HFFc6 (cell line): ENCODE measurements around the gene LYZL2. TPM values are rescaled to one million over a fixed set of nuclear protein-coding genes. Genes with fewer than 3 reads are reported as not detected.
"Not testable (repeated sequence)": the region's sequence is repeated elsewhere in the genome, so short reads cannot be mapped to it uniquely, and the experiment has no call there.

Source experiments
- DNase-seq: peaks from one replicate; pipeline ENCODE4 v3.0.0-alpha.2; 2018
- H3K27ac Mint-ChIP-seq: 2 replicates; pipeline ENCODE4 v1.8.0; 2020; ENCODE audit warnings: mild to moderate bottlenecking, mixed read lengths
- H3K27me3 Mint-ChIP-seq: 2 replicates; pipeline ENCODE4 v1.8.0; 2021; ENCODE audit warnings: mild to moderate bottlenecking, moderate library complexity, mixed read lengths; ENCODE audit not compliant: insufficient read depth
- H3K36me3 Mint-ChIP-seq: 2 replicates; pipeline ENCODE4 v1.8.0; 2021; ENCODE audit warnings: low read depth, mixed read lengths
- H3K4me1 Mint-ChIP-seq: 2 replicates; pipeline ENCODE4 v1.8.0; 2020; ENCODE audit warnings: low read depth, mixed read lengths
- H3K4me3 Mint-ChIP-seq: 2 replicates; pipeline ENCODE4 v1.8.0; 2020; ENCODE audit warnings: mild to moderate bottlenecking, moderate library complexity, mixed read lengths
- H3K9me3 Mint-ChIP-seq: 2 replicates; pipeline ENCODE4 v1.8.0; 2020; ENCODE audit warnings: mild to moderate bottlenecking, mixed read lengths
- total RNA-seq, 6 experiments: library from RNA; stranded (reverse); fragmentation: NEBNext Ultra II Directional; extraction: Animal tissue kit (Norgen Biotek cat#: 25700); gene quantifications; 2 replicates in 1 of 6; 3 replicates in 5 of 6; pipeline ENCODE4 v1.2.3, GENCODE V29; 2021
- TF ChIP-seq, protein P1 (sequence below): fragments of 200-600 bp; sonication (generic); IDR thresholded peaks from 2 replicates; pipeline ENCODE4 v1.5.0; 2021; ENCODE audit warnings: antibody characterized with exemption, mild to moderate bottlenecking

LYZL2 gene
- total RNA-seq, 6 experiments from 2014 or later, result not detected

DNA sequence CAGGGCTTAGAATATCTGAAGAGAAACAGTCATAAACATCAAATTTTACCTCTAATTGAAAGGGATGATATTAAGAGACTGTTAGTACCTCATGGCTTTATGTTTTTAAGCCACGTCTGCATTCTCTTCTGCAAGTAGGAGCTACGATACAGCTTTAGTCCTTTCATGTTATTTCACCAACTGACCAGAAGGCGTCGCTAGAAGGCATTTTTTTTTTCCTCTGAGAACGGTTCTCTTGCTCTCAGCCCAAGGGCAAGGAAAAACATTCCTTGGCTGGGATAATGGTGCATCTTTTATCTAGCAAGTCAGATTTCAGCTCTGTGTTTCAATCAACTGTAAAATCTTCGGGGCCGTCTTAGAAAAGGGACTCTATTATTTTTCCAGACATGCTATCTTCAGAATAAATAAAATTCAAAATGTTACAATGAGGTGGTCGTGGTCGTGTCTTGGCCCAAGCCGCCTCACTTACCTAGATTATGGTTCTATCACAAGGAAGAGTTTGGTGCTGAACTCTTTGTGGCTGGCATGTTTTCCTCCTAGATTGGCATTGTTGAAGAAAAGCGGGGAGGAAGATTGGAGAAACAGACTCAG, 41.6 kb upstream of the LYZL2 start:
- DNase-seq, result peak; percentile 66
- Mint-ChIP-seq H3K27me3 (peaks cover 7% of the 10 kb centered on the region), H3K27ac (peak overlapping the region; percentile 6; the same call in 1 of the 2 replicates), H3K4me3 (peak overlapping the region; percentile 82), H3K9me3 (no peaks in the 10 kb centered on the region), H3K4me1 (peaks cover 37% of the 10 kb centered on the region), H3K36me3 (no peaks in the 10 kb centered on the region)
- TF ChIP-seq, protein P1, sequence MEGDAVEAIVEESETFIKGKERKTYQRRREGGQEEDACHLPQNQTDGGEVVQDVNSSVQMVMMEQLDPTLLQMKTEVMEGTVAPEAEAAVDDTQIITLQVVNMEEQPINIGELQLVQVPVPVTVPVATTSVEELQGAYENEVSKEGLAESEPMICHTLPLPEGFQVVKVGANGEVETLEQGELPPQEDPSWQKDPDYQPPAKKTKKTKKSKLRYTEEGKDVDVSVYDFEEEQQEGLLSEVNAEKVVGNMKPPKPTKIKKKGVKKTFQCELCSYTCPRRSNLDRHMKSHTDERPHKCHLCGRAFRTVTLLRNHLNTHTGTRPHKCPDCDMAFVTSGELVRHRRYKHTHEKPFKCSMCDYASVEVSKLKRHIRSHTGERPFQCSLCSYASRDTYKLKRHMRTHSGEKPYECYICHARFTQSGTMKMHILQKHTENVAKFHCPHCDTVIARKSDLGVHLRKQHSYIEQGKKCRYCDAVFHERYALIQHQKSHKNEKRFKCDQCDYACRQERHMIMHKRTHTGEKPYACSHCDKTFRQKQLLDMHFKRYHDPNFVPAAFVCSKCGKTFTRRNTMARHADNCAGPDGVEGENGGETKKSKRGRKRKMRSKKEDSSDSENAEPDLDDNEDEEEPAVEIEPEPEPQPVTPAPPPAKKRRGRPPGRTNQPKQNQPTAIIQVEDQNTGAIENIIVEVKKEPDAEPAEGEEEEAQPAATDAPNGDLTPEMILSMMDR, result peak; percentile 93

DNA sequence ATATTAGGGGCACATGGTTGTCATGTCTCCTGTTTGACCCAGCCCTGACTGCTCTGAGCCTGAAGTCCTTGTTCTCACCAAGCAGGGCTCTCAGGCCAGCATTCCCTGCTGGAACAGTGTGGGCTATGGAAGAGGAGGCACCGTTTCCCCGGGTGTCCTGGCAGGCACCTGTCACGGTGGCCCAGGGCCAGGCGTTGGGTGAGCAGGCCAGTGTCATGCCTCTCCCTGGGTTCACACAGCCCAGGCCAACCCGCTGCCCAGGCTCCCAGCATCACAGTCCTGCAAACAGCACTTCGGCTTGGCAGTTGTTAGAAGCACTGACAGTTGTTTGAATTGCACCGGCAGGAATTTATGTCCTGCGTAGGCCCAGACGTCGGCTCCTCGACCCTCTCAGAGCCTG, 38.4 kb upstream of the LYZL2 start:
- not testable (repeated sequence) for H3K4me3 Mint-ChIP-seq, H3K27ac Mint-ChIP-seq, H3K9me3 Mint-ChIP-seq, H3K36me3 Mint-ChIP-seq, DNase-seq, H3K27me3 Mint-ChIP-seq
- peaks cover 37% of the 10 kb centered on the region for H3K4me1 Mint-ChIP-seq

DNA sequence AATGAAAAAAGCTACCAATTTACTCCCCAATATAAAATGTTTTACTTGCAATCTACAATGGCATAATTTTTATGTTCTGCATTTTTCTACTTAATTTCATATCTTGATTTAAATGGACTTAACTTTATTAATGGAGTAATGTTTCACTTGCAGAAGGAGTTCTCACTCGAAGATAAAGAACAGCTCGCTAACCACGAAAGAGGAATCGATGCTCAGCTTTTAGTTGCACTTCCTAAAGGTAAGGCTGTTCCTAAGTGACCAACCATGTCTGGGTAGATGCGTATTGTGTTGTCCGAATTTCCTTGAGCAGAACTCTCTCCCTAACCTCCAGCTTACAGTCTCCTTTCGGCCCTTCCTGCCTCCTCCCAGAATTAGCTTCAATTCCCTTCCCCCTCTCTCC, 33.9 kb upstream of the LYZL2 start:
- not testable (repeated sequence) for H3K27ac Mint-ChIP-seq, H3K36me3 Mint-ChIP-seq, DNase-seq, H3K9me3 Mint-ChIP-seq, H3K4me3 Mint-ChIP-seq, H3K4me1 Mint-ChIP-seq
- peaks cover 18% of the 10 kb centered on the region for H3K27me3 Mint-ChIP-seq

DNA sequence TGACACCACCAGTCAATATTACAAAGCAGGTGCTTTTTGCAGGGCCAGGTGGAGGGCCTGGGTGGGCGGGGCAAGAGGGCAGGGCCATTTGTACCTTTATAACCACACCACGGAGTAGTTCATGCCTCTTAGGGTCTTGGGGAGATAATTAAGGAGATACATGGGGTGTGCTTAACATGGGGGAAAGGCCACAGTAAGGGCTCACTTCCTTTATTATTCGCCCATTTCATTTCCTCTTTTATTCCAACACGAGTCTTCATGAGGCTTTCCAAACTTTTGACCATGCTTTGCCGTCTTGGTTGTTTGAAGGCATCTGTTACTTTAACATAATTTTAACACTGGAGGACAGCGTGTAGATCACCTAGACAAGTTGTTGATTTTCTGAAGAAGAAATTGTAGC, 33.3 kb upstream of the LYZL2 start:
- TF ChIP-seq, protein P1, result no peak
- H3K27me3 Mint-ChIP-seq, result peaks cover 21% of the 10 kb centered on the region
- no peaks in the 10 kb centered on the region for H3K9me3 Mint-ChIP-seq
- no peak overlapping the region for H3K27ac Mint-ChIP-seq
- H3K4me3 Mint-ChIP-seq, result no peak overlapping the region
- H3K4me1 Mint-ChIP-seq, result no peaks in the 10 kb centered on the region; the same call in 1 of the 2 replicates
- no peak for DNase-seq
- H3K36me3 Mint-ChIP-seq, result no peaks in the 10 kb centered on the region

DNA sequence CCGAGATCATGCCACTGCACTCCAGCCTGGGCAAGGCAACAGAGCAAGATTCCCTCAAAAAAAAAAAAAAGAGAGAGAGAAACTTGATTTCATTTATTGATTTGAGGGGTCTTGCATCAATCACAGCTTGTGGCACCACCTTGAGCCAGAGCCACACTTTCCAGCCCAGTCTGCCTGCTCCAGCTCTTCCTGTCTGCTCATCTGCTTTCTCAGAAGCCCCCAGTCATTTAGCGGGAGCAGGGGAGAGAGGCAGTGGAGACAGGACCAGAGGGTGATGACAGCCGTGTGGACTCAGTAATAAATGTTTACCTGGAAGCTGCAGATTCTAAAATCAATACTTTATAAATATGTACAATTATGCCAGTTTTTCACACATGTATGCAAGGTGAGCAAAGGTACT, 30.8 kb upstream of the LYZL2 start:
- not testable (repeated sequence) for DNase-seq

DNA sequence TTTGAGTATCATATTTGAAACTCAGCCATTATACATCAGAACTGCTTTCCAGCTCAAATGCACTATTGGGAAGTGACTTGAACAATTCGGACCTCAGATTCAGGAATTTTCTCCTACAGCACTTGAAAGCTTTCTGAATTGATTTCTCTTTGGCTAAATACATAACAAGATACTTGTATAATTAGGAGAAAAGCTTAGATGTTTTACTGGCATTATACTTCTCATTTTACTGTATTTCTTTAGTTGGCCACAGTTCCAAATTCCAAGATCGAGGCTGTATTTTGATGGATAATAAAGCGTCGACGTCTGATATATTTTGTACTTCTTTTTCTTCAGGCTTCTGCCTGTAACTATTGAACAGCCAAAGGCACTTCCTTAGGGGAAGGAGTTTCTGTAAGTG, 26.7 kb upstream of the LYZL2 start:
- Mint-ChIP-seq H3K9me3 (no peaks in the 10 kb centered on the region), H3K4me3 (no peak overlapping the region), H3K27me3 (peaks cover 28% of the 10 kb centered on the region), H3K36me3 (no peaks in the 10 kb centered on the region), H3K27ac (no peak overlapping the region), H3K4me1 (peaks cover 11% of the 10 kb centered on the region)
- TF ChIP-seq, protein P1, result no peak
- DNase-seq, result no peak

More for the DNA sequence above, 30.8 kb upstream of the LYZL2 start:
- H3K36me3 Mint-ChIP-seq, H3K4me3 Mint-ChIP-seq, H3K27ac Mint-ChIP-seq, H3K9me3 Mint-ChIP-seq, H3K4me1 Mint-ChIP-seq: not testable (repeated sequence)
- peaks cover 29% of the 10 kb centered on the region for H3K27me3 Mint-ChIP-seq

DNA sequence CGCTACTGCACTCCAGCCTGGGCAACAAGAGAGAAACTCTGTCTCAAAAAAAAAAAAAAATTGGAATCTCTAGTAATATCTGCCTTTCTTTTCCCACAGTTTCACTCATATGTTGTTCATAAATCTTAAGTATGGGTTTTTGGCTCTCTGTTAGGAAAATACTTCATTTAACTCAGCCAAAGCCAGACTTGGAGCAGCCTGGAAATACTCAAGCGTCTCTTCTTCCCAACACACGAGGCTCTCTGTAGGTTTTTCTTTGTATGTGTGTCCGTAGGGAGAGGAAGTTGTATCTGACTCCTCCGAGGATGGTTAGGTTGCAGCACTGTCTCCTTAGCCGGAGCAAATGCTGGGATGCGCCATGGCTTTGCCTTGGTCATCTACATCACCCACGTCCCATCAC, 25.4 kb upstream of the LYZL2 start:
- H3K27me3 Mint-ChIP-seq, result peaks cover 24% of the 10 kb centered on the region
- H3K27ac Mint-ChIP-seq, H3K36me3 Mint-ChIP-seq, H3K9me3 Mint-ChIP-seq, DNase-seq, H3K4me3 Mint-ChIP-seq: not testable (repeated sequence)
- H3K4me1 Mint-ChIP-seq, result peaks cover 16% of the 10 kb centered on the region

DNA sequence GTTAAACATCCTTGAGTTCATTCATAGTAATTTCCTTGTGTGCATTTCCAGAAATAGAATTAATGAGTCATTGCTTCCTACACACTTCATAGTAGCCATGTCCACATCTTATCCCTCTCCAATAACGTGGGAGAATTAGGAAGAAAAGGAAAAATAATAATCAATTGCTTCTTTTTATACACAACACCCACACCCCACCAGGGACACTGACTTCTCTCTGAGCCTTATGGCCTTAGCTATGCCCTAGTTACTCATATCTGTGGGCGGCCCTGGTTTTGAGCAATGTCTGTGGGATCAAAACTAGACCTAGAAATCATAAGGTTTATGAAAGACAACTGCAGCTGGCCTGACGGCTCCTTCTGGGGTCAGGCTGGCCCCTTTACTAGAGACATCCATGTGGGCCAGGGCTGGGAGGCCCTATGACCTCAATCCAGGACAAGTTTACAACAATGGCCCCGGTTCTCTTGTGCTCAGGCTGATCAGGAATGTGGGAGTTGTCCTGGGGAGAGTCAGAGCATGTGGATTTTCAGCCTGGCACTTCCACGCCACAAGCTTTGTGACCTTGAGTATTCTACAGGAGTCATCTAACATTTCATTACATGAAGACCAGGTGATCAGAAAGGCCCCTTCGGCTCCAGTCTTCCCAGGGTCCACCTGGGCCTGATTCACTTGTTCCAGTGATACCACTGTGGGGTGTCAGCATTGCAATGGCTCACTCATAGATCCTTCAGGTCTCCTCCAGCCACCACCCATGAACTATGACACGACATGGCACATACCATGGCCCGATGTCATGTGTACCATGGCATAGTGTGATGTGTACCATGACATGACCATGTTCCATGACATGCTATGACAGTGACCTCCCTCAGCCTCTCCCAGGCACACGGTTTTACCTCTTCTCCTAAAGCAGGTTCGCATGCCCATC, 22.2 kb upstream of the LYZL2 start:
- peak; percentile 27 for DNase-seq
- Mint-ChIP-seq H3K27ac (peak overlapping the region; percentile 72), H3K27me3 (peaks cover 16% of the 10 kb centered on the region), H3K4me1 (peaks cover 25% of the 10 kb centered on the region), H3K4me3 (peak overlapping the region; percentile 36; the same call in 1 of the 2 replicates)
- not testable (repeated sequence) for H3K36me3 Mint-ChIP-seq, H3K9me3 Mint-ChIP-seq
